SK-N-SH treated with all-trans-retinoic acid at 6 μM for 48 hours (cell line): Measurements from ENCODE around the gene RPL12.

Source experiments
- ATAC-seq: fragments of 200-7000 bp; cut with Tn5 transposase; 3 replicates; pipeline ENCODE4 v1.9.1; 2020; ENCODE audit warnings: mild to moderate bottlenecking, moderate library complexity
- ARNTL ChIP-seq: fragments of 450-650 bp; formaldehyde crosslinking; IDR thresholded peaks from 2 replicates; pipeline ENCODE4 v1.5.0; 2020; ENCODE audit warnings: low read depth, mild to moderate bottlenecking, moderate library complexity, borderline replicate concordance
- BACH2 ChIP-seq: fragments of 250-450 bp; sonication (Bioruptor Pico); IDR thresholded peaks from 2 replicates; pipeline ENCODE4 v1.9.0; 2021; ENCODE audit warnings: mild to moderate bottlenecking, borderline replicate concordance
- CREB5 ChIP-seq: fragments of 250-450 bp; sonication (Bioruptor Pico); IDR thresholded peaks from 2 replicates; pipeline ENCODE4 v1.5.1; 2020; ENCODE audit warnings: low read depth, mild to moderate bottlenecking, moderate library complexity
- CSDC2 ChIP-seq: fragments of 250-450 bp; sonication (Bioruptor Pico); IDR thresholded peaks from 2 replicates; pipeline ENCODE4 v1.5.0; 2020; ENCODE audit warnings: mild to moderate bottlenecking, moderate library complexity
- CSRNP3 ChIP-seq: fragments of 250-450 bp; sonication (Bioruptor Pico); IDR thresholded peaks from 2 replicates; pipeline ENCODE4 v1.5.1; 2021; ENCODE audit warnings: mild to moderate bottlenecking, moderate library complexity
- ESRRG ChIP-seq: fragments of 250-450 bp; sonication (Bioruptor Pico); IDR thresholded peaks from 2 replicates; pipeline ENCODE4 v1.6.1; 2021; ENCODE audit warnings: mild to moderate bottlenecking
- GLIS3 ChIP-seq: fragments of 250-450 bp; sonication (Bioruptor Pico); IDR thresholded peaks from 2 replicates; pipeline ENCODE4 v1.5.0; 2020; ENCODE audit warnings: mild to moderate bottlenecking, moderate library complexity
- ISL1 ChIP-seq: fragments of 250-450 bp; sonication (Bioruptor Pico); IDR thresholded peaks from 2 replicates; pipeline ENCODE4 v2.1.2; 2022; ENCODE audit warnings: mild to moderate bottlenecking, moderate library complexity
- OSR1 ChIP-seq: fragments of 250-450 bp; sonication (Bioruptor Pico); IDR thresholded peaks from 2 replicates; pipeline ENCODE4 v1.8.0; 2022; ENCODE audit warnings: moderate library complexity, mild to moderate bottlenecking, inconsistent platforms
- PATZ1 ChIP-seq: fragments of 250-450 bp; sonication (Bioruptor Pico); IDR thresholded peaks from 2 replicates; pipeline ENCODE4 v1.8.0; 2020; ENCODE audit warnings: mild to moderate bottlenecking, moderate library complexity, borderline replicate concordance
- POU6F1 ChIP-seq: fragments of 250-450 bp; sonication (Bioruptor Pico); IDR thresholded peaks from 2 replicates; pipeline ENCODE4 v1.8.0; 2021; ENCODE audit warnings: low read depth, mild to moderate bottlenecking, moderate library complexity, borderline replicate concordance
- PPARA ChIP-seq: fragments of 250-450 bp; sonication (Bioruptor Pico); IDR thresholded peaks from 2 replicates; pipeline ENCODE4 v1.5.0; 2020; ENCODE audit warnings: mild to moderate bottlenecking, borderline replicate concordance
- RARB ChIP-seq: fragments of 250-450 bp; sonication (Bioruptor Pico); IDR thresholded peaks from 2 replicates; pipeline ENCODE4 v1.8.0; 2021; ENCODE audit warnings: mild to moderate bottlenecking, moderate library complexity
- SNAI2 ChIP-seq: fragments of 250-450 bp; sonication (Bioruptor Pico); IDR thresholded peaks from 2 replicates; pipeline ENCODE4 v1.5.0; 2020; ENCODE audit warnings: mild to moderate bottlenecking, moderate library complexity
- TCF4 ChIP-seq: fragments of 250-450 bp; sonication (Bioruptor Pico); IDR thresholded peaks from 2 replicates; pipeline ENCODE4 v1.8.0; 2021; ENCODE audit warnings: mild to moderate bottlenecking, moderate library complexity, borderline replicate concordance
- TOX ChIP-seq: fragments of 250-450 bp; sonication (Bioruptor Pico); IDR thresholded peaks from 2 replicates; pipeline ENCODE4 v1.8.0; 2021; ENCODE audit warnings: mild to moderate bottlenecking, moderate library complexity, borderline replicate concordance
- TSHZ2 ChIP-seq: fragments of 250-450 bp; sonication (Bioruptor Pico); IDR thresholded peaks from 2 replicates; pipeline ENCODE4 v1.5.0; 2020; ENCODE audit warnings: mild to moderate bottlenecking, moderate library complexity
- ZC3H10 ChIP-seq: fragments of 250-450 bp; sonication (Bioruptor Pico); IDR thresholded peaks from 2 replicates; pipeline ENCODE4 v1.5.1; 2021; ENCODE audit warnings: mild to moderate bottlenecking, moderate library complexity
- ZFP3 ChIP-seq: fragments of 250-450 bp; sonication (Bioruptor Pico); IDR thresholded peaks from 2 replicates; pipeline ENCODE4 v1.5.0; 2020; ENCODE audit warnings: mild to moderate bottlenecking, moderate library complexity
- ZFP30 ChIP-seq: fragments of 450-650 bp; formaldehyde crosslinking; IDR thresholded peaks from 2 replicates; pipeline ENCODE4 v1.5.0; 2022; ENCODE audit warnings: mild to moderate bottlenecking, moderate library complexity
- ZNF565 ChIP-seq: fragments of 450-650 bp; formaldehyde crosslinking; conservative IDR thresholded peaks from 2 replicates; pipeline ENCODE4 v1.5.0; 2020; ENCODE audit warnings: low read depth, mild to moderate bottlenecking, moderate library complexity
- ZNF70 ChIP-seq: fragments of 450-650 bp; formaldehyde crosslinking; IDR thresholded peaks from 2 replicates; pipeline ENCODE4 v1.5.0; 2020; ENCODE audit warnings: mild to moderate bottlenecking, moderate library complexity
- ZNF8 ChIP-seq: fragments of 450-650 bp; formaldehyde crosslinking; IDR thresholded peaks from 2 replicates; pipeline ENCODE4 v1.5.0; 2020; ENCODE audit warnings: mild to moderate bottlenecking, moderate library complexity

Gene RPL12

GRCh38 chr9:127474592-127474991 lies 23.4 kb upstream of the RPL12 start:
- ATAC-seq: no peak
- no peak for TF ChIP-seq ZFP30 (CRISPR knock-in tag)
- TF ChIP-seq ZNF565 (CRISPR knock-in tag): no peak
- no peak for TF ChIP-seq ARNTL (CRISPR knock-in tag)
- TF ChIP-seq TSHZ2 (CRISPR knock-in tag): no peak

GRCh38 chr9:127473932-127474331 lies 22.7 kb upstream of the RPL12 start:
- ATAC-seq: no peak
- TF ChIP-seq ZFP3 (no peak), TCF4 (CRISPR knock-in tag) (no peak), CREB5 (CRISPR knock-in tag) (no peak), PPARA (CRISPR knock-in tag) (no peak), TOX (no peak), ZNF565 (CRISPR knock-in tag) (no peak), PATZ1 (CRISPR knock-in tag) (no peak), ISL1 (no peak), ESRRG (no peak), POU6F1 (CRISPR knock-in tag) (no peak), OSR1 (CRISPR knock-in tag) (no peak), SNAI2 (CRISPR knock-in tag) (no peak), ZNF8 (CRISPR knock-in tag) (no peak), ZC3H10 (no peak), BACH2 (no peak), ZNF70 (no peak), RARB (CRISPR knock-in tag) (no peak), CSDC2 (no peak)

GRCh38 chr9:127473501-127473900 lies 22.3 kb upstream of the RPL12 start:
- ATAC-seq: no peak
- no peak for TF ChIP-seq POU6F1 (CRISPR knock-in tag)
- no peak for TF ChIP-seq CSRNP3 (CRISPR knock-in tag)
- no peak for TF ChIP-seq ZFP3
- TF ChIP-seq ESRRG: no peak
- no peak for TF ChIP-seq GLIS3 (CRISPR knock-in tag)
- no peak for TF ChIP-seq RARB (CRISPR knock-in tag)
- TF ChIP-seq PPARA (CRISPR knock-in tag): no peak
- TF ChIP-seq ZC3H10: no peak
- no peak for TF ChIP-seq ARNTL (CRISPR knock-in tag)
- no peak for TF ChIP-seq ISL1
- no peak for TF ChIP-seq CREB5 (CRISPR knock-in tag)
- TF ChIP-seq ZFP30 (CRISPR knock-in tag): no peak
- no peak for TF ChIP-seq TSHZ2 (CRISPR knock-in tag)
- TF ChIP-seq BACH2: no peak
- TF ChIP-seq CSDC2: no peak
- no peak for TF ChIP-seq ZNF565 (CRISPR knock-in tag)
- no peak for TF ChIP-seq SNAI2 (CRISPR knock-in tag)
- TF ChIP-seq, all 23 proteins: peak for 0
